ENCODE data around the gene LPIN2.

GRCh38 chr18:3025544-3025943 is 12.6 kb upstream of the LPIN2 start:
- no peak for TF ChIP-seq POLR2A (IDR thresholded peaks at IDR 0.05; ENCODE audit: low read depth, low read length)
- TF ChIP-seq TAF1 (IDR thresholded peaks at IDR 0.05; ENCODE audit: borderline replicate concordance, low read depth, low read length): no peak
